HepG2 (cell line): ENCODE measurements around the gene CLEC16A. TPM values are rescaled to one million over a fixed set of nuclear protein-coding genes. Genes with fewer than 3 reads are reported as not detected.

ENCODE experiments used
- ARID5B ChIP-seq: IDR thresholded peaks from 2 replicates; pipeline ENCODE4 v1.4.0; 2020; ENCODE audit warnings: mild to moderate bottlenecking, missing genetic modification reagents
- ARNTL ChIP-seq: sonication (generic); formaldehyde crosslinking; IDR thresholded peaks from 2 replicates; pipeline ENCODE4 v1.4.0; 2020; ENCODE audit warnings: mild to moderate bottlenecking, missing genetic modification reagents
- CBX5 ChIP-seq: sonication (generic); formaldehyde crosslinking; IDR thresholded peaks from 2 replicates; pipeline ENCODE4 v1.4.0; 2020; ENCODE audit warnings: missing genetic modification reagents, borderline replicate concordance
- HOXA3 ChIP-seq: sonication (generic); formaldehyde crosslinking; IDR thresholded peaks from 2 replicates; pipeline ENCODE4 v1.5.0; 2020; ENCODE audit warnings: missing genetic modification reagents
- JUNB ChIP-seq: sonication (generic); formaldehyde crosslinking; IDR thresholded peaks from 2 replicates; pipeline ENCODE4 v1.8.0; 2022; ENCODE audit warnings: missing genetic modification reagents, mild to moderate bottlenecking, borderline replicate concordance
- KDM4B ChIP-seq: sonication (generic); formaldehyde crosslinking; IDR thresholded peaks from 2 replicates; pipeline ENCODE4 v1.4.0; 2020; ENCODE audit warnings: missing genetic modification reagents
- KMT2A ChIP-seq: sonication (generic); formaldehyde crosslinking; IDR thresholded peaks from 2 replicates; pipeline ENCODE4 v1.4.0; 2020; ENCODE audit warnings: missing genetic modification reagents
- PCBP1 ChIP-seq: fragments of 200-400 bp; formaldehyde crosslinking; IDR thresholded peaks from 2 replicates; pipeline ENCODE4 v1.6.1; 2017; ENCODE audit warnings: mild to moderate bottlenecking, low read depth, low read length, borderline replicate concordance
- SAP130 ChIP-seq: IDR thresholded peaks from 2 replicates; pipeline ENCODE4 v1.6.1; 2016; ENCODE audit warnings: low read depth
- TP53 ChIP-seq: sonication (generic); formaldehyde crosslinking; conservative IDR thresholded peaks from 2 replicates; pipeline ENCODE4 v1.4.0; 2020; ENCODE audit warnings: missing genetic modification reagents
- TRAFD1 ChIP-seq: sonication (generic); formaldehyde crosslinking; IDR thresholded peaks from 2 replicates; pipeline ENCODE4 v1.5.1; 2020; ENCODE audit warnings: missing genetic modification reagents, mild to moderate bottlenecking, borderline replicate concordance
- ZBTB4 ChIP-seq: sonication (generic); formaldehyde crosslinking; IDR thresholded peaks from 2 replicates; pipeline ENCODE4 v1.4.0; 2020; ENCODE audit warnings: missing genetic modification reagents, mild to moderate bottlenecking, borderline replicate concordance
- ZFY ChIP-seq: sonication (generic); formaldehyde crosslinking; IDR thresholded peaks from 2 replicates; pipeline ENCODE4 v1.4.0; 2020; ENCODE audit warnings: missing genetic modification reagents
- ZKSCAN5 ChIP-seq: sonication (generic); formaldehyde crosslinking; IDR thresholded peaks from 2 replicates; pipeline ENCODE4 v1.5.1; 2020; ENCODE audit warnings: mild to moderate bottlenecking, missing genetic modification reagents
- ZNF232 ChIP-seq: sonication (generic); formaldehyde crosslinking; IDR thresholded peaks from 2 replicates; pipeline ENCODE4 v1.4.0; 2020; ENCODE audit warnings: missing genetic modification reagents, borderline replicate concordance
- ZNF274 ChIP-seq: sonication (generic); formaldehyde crosslinking; IDR thresholded peaks from 2 replicates; pipeline ENCODE4 v1.5.1; 2020; ENCODE audit warnings: mild to moderate bottlenecking, missing genetic modification reagents
- ZNF549 ChIP-seq: sonication (generic); formaldehyde crosslinking; IDR thresholded peaks from 2 replicates; pipeline ENCODE4 v1.5.0; 2020; ENCODE audit warnings: missing genetic modification reagents
- ZNF644 ChIP-seq: IDR thresholded peaks from 2 replicates; pipeline ENCODE4 v1.6.1; 2016; ENCODE audit warnings: low read depth
- ZNF746 ChIP-seq: sonication (generic); formaldehyde crosslinking; IDR thresholded peaks from 2 replicates; pipeline ENCODE4 v1.8.0; 2022; ENCODE audit warnings: mild to moderate bottlenecking, missing genetic modification reagents
- ZNF782 ChIP-seq: sonication (generic); formaldehyde crosslinking; IDR thresholded peaks from 2 replicates; pipeline ENCODE4 v1.4.0; 2020; ENCODE audit warnings: missing genetic modification reagents, mild to moderate bottlenecking, borderline replicate concordance
- ZNF816 ChIP-seq: sonication (generic); formaldehyde crosslinking; IDR thresholded peaks from 2 replicates; pipeline ENCODE4 v1.8.0; 2022; ENCODE audit warnings: missing genetic modification reagents, mild to moderate bottlenecking, borderline replicate concordance
- polyA plus RNA-seq, 8 experiments: library from polyadenylated mRNA; depleted of rRNA in 3 of 8; stranded (reverse) in 7 of 8; unstranded in 1 of 8; fragments of >200 nt; fragmentation: Illumina TruSeq in 4 of 8; extraction: Trizol in 4 of 8; gene quantifications; 2 replicates each; pipeline versions ENCODE4 v1.2.1 to v1.2.3, GENCODE V29; 2011 to 2016; ENCODE audit warnings: low read depth in 4 of 8, missing spikeins in 1 of 8, mixed read lengths in 1 of 8; ENCODE audit not compliant: insufficient read depth in 1 of 8
- total RNA-seq, 5 experiments: library from RNA; depleted of rRNA; stranded (reverse); fragments of >200 nt; fragmentation: Illumina TruSeq; extraction: Trizol; gene quantifications; 2 replicates each; pipeline ENCODE4 v1.2.3, GENCODE V29; 2016; ENCODE audit warnings: low read depth in 1 of 5

Gene CLEC16A
- total and polyA plus RNA-seq, 2 of the 13 experiments (the other 11 are each of a cell fraction or from before 2014, with no cell fraction given) = 8.5 to 10.3 TPM

- TF ChIP-seq ARID5B (CRISPR knock-in tag) (peak; percentile 46), ZNF274 (peak; percentile 39; the same call in 1 of the 2 replicates), PCBP1 (no peak), ZNF549 (CRISPR knock-in tag) (no peak), CBX5 (peak; percentile 39; the same call in 1 of the 2 replicates), HOXA3 (peak; percentile 32; the same call in 1 of the 2 replicates), ZBTB4 (CRISPR knock-in tag) (peak; percentile 56; the same call in 1 of the 2 replicates), KMT2A (CRISPR knock-in tag) (peak; percentile 37; the same call in 1 of the 2 replicates), ZNF232 (CRISPR knock-in tag) (no peak; the same call in 1 of the 2 replicates), ZKSCAN5 (CRISPR knock-in tag) (0 out of 2 replicates have a peak, but pooled peaks have one; percentile 64), ARNTL (CRISPR knock-in tag) (no peak; the same call in 1 of the 2 replicates), SAP130 (CRISPR knock-in tag) (peak; percentile 60; the same call in 1 of the 2 replicates), JUNB (CRISPR knock-in tag) (no peak), ZNF644 (CRISPR knock-in tag) (no peak), TP53 (CRISPR knock-in tag) (peak; percentile 77; the same call in 1 of the 2 replicates), TRAFD1 (CRISPR knock-in tag) (peak; percentile 90; the same call in 1 of the 2 replicates), ZNF782 (CRISPR knock-in tag) (peak; percentile 89), KDM4B (CRISPR knock-in tag) (peak; percentile 37; the same call in 1 of the 2 replicates), ZFY (no peak; the same call in 1 of the 2 replicates), ZNF746 (CRISPR knock-in tag) (peak; percentile 60; the same call in 1 of the 2 replicates), ZNF816 (CRISPR knock-in tag) (no peak)
These were observed 19.9 kb downstream of the CLEC16A start (continued) for GRCh38 chr16:10964039-10964890.
